DMS53 treated with DMSO at 0.1 percent for 48 hours (cell line): ENCODE results near the gene OR51E1.

Source experiments
- DNase-seq: peaks from one replicate; lab custom pipeline; 2025; ENCODE audit not compliant: unreplicated experiment; lab: John Stamatoyannopoulos, UW

The OR51E1 gene

DNA sequence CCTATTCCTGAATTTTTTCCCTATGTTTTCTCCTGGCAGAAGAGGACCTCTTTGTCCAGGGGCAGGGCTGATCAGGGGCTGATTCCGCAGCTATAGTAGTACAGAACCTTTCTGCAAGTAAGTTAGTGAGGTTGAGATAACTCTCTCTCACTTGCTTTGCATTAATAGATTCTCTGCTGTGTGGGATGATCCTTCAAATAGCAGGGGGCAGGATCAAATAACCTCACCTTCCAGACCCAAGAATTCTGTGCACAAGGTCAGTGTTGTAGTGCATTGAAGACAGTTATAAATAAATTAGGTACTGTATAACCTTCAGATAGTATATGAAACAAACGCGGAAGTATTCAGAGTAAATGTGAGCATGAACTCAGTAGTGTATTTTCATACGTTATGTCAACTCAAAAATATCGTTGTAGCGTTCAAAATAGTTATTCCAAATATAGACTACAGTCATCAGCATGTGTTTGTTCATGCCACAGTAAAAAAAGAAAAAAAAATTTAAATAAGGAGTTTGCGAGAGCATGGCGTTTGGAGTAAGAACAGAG is 61.1 kb downstream of the OR51E1 start:
- DNase-seq, result peak; percentile 90
